Upper lobe of left lung (tissue), 4 donors: ENCODE results near the gene FAM83B.

Experiments used
- POLR2A ChIP-seq, 4 donors: fragments of 450-650 bp; IDR thresholded peaks; one replicate each; pipeline ENCODE4 v1.5.1; 2016 to 2017; ENCODE audit warnings: antibody characterized with exemption in 4 of 4, mild to moderate bottlenecking in 2 of 4
- TF ChIP-seq, protein P1 (sequence below), 6 experiments: fragments of 450-650 bp in 4 of 6; fragments of 200-600 bp in 2 of 6; sonication (generic) in 2 of 6; IDR thresholded peaks; one replicate each; pipeline ENCODE4 v1.5.1; 2016 to 2019; ENCODE audit warnings: antibody characterized with exemption in 6 of 6

GRCh38 chr6:54980511-54981275 is 134.1 kb downstream of the FAM83B start:
- TF ChIP-seq, protein P1, sequence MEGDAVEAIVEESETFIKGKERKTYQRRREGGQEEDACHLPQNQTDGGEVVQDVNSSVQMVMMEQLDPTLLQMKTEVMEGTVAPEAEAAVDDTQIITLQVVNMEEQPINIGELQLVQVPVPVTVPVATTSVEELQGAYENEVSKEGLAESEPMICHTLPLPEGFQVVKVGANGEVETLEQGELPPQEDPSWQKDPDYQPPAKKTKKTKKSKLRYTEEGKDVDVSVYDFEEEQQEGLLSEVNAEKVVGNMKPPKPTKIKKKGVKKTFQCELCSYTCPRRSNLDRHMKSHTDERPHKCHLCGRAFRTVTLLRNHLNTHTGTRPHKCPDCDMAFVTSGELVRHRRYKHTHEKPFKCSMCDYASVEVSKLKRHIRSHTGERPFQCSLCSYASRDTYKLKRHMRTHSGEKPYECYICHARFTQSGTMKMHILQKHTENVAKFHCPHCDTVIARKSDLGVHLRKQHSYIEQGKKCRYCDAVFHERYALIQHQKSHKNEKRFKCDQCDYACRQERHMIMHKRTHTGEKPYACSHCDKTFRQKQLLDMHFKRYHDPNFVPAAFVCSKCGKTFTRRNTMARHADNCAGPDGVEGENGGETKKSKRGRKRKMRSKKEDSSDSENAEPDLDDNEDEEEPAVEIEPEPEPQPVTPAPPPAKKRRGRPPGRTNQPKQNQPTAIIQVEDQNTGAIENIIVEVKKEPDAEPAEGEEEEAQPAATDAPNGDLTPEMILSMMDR (IDR thresholded peaks at IDR 0.05), result no peak
- TF ChIP-seq POLR2A (IDR thresholded peaks at IDR 0.05), result no peak
